ENCODE measurements around the gene DHCR7. TPM values are rescaled to one million over a fixed set of nuclear protein-coding genes. Genes with fewer than 3 reads are reported as not detected.

DHCR7 gene
- total and polyA plus RNA-seq, 2 donors (not counting 1 experiment from before 2014, with no cell fraction given): 90.8 to 148 TPM

GRCh38 chr11:71437399-71437798 lies 10.8 kb downstream of the DHCR7 start:
- Histone ChIP-seq H3K27me3 (ENCODE audit: control insufficient read depth, insufficient read depth, low read length) (no peaks in the 10 kb centered on the region), H3K36me3 (ENCODE audit: control insufficient read depth, insufficient read depth, low read length) (peaks cover 19% of the 10 kb centered on the region), H3K79me2 (ENCODE audit: control insufficient read depth, insufficient read depth, low read length) (no peaks in the 10 kb centered on the region), H3K4me2 (ENCODE audit: extremely low read depth, insufficient read depth, low read length) (no peak overlapping the region), H3K4me3 (replicated peaks in 1 of 4; ENCODE audit: control extremely low read depth in 1 of 4, insufficient read depth in 1 of 4, low read depth in 3 of 4, low read length in 4 of 4) (no peak overlapping the region), H3K9me3 (ENCODE audit: control insufficient read depth, insufficient read depth, low read depth, low read length) (no peaks in the 10 kb centered on the region), H2AFZ (ENCODE audit: low read length) (no peak overlapping the region), H4K20me1 (ENCODE audit: control insufficient read depth, extremely low read depth, insufficient read depth, low read length) (no peaks in the 10 kb centered on the region), H3K27ac (ENCODE audit: insufficient read depth, low read length) (no peak overlapping the region), H3K4me1 (ENCODE audit: control insufficient read depth, extremely low read depth, insufficient read depth, low read length) (no peaks in the 10 kb centered on the region), H3K9ac (ENCODE audit: insufficient read depth, low read length) (no peak overlapping the region)
- no peak for DNase-seq (ENCODE audit: low read depth in 2 of 2)
- no peak for TF ChIP-seq CTCF (conservative IDR thresholded peaks at IDR 0.05 in 1 of 2, IDR thresholded peaks at IDR 0.05 in 1 of 2; ENCODE audit: low read depth in 1 of 2, low read length in 2 of 2)
- TF ChIP-seq EZH2 (IDR thresholded peaks at IDR 0.05; ENCODE audit: low read length, missing control alignments): no peak

- no peak overlapping the region for H3K4me2 ChIP-seq (ENCODE audit: extremely low read depth, insufficient read depth, low read length)
- no peaks in the 10 kb centered on the region for H3K27me3 ChIP-seq (ENCODE audit: control insufficient read depth, insufficient read depth, low read length)
- TF ChIP-seq CTCF (conservative IDR thresholded peaks at IDR 0.05 in 1 of 2, IDR thresholded peaks at IDR 0.05 in 1 of 2; ENCODE audit: low read depth in 1 of 2, low read length in 2 of 2): no peak
- H3K9me3 ChIP-seq (ENCODE audit: control insufficient read depth, insufficient read depth, low read depth, low read length): no peaks in the 10 kb centered on the region
- no peaks in the 10 kb centered on the region for H4K20me1 ChIP-seq (ENCODE audit: control insufficient read depth, extremely low read depth, insufficient read depth, low read length)
- H3K36me3 ChIP-seq (ENCODE audit: control insufficient read depth, insufficient read depth, low read length): peaks cover 19% of the 10 kb centered on the region
- no peak overlapping the region for H3K27ac ChIP-seq (ENCODE audit: insufficient read depth, low read length)
- H2AFZ ChIP-seq (ENCODE audit: low read length): no peak overlapping the region
- no peak for DNase-seq (ENCODE audit: low read depth in 2 of 2)
- H3K79me2 ChIP-seq (ENCODE audit: control insufficient read depth, insufficient read depth, low read length): no peaks in the 10 kb centered on the region
- no peak overlapping the region for H3K4me3 ChIP-seq (replicated peaks in 1 of 4; ENCODE audit: control extremely low read depth in 1 of 4, insufficient read depth in 1 of 4, low read depth in 3 of 4, low read length in 4 of 4)
- no peaks in the 10 kb centered on the region for H3K4me1 ChIP-seq (ENCODE audit: control insufficient read depth, extremely low read depth, insufficient read depth, low read length)
- no peak overlapping the region for H3K9ac ChIP-seq (ENCODE audit: insufficient read depth, low read length)
These were observed 11.3 kb downstream of the DHCR7 start for GRCh38 chr11:71436861-71437260.

GRCh38 chr11:71435278-71435951 lies 12.8 kb downstream of the DHCR7 start:
- H3K27ac ChIP-seq (ENCODE audit: insufficient read depth, low read length): no peak overlapping the region
- no peak overlapping the region for H3K4me2 ChIP-seq (ENCODE audit: extremely low read depth, insufficient read depth, low read length)
- no peak overlapping the region for H3K9ac ChIP-seq (ENCODE audit: insufficient read depth, low read length)
- no peaks in the 10 kb centered on the region for H3K27me3 ChIP-seq (ENCODE audit: control insufficient read depth, insufficient read depth, low read length)
- H4K20me1 ChIP-seq (ENCODE audit: control insufficient read depth, extremely low read depth, insufficient read depth, low read length): no peaks in the 10 kb centered on the region
- no peaks in the 10 kb centered on the region for H3K79me2 ChIP-seq (ENCODE audit: control insufficient read depth, insufficient read depth, low read length)
- H3K9me3 ChIP-seq (ENCODE audit: control insufficient read depth, insufficient read depth, low read depth, low read length): no peaks in the 10 kb centered on the region
- DNase-seq (ENCODE audit: low read depth in 2 of 2): no peak
- no peak overlapping the region for H3K4me3 ChIP-seq (replicated peaks in 1 of 4; ENCODE audit: control extremely low read depth in 1 of 4, insufficient read depth in 1 of 4, low read depth in 3 of 4, low read length in 4 of 4)
- no peak for TF ChIP-seq EZH2 (IDR thresholded peaks at IDR 0.05; ENCODE audit: low read length, missing control alignments)
- no peak for TF ChIP-seq CTCF (conservative IDR thresholded peaks at IDR 0.05 in 1 of 2, IDR thresholded peaks at IDR 0.05 in 1 of 2; ENCODE audit: low read depth in 1 of 2, low read length in 2 of 2)
- no peak overlapping the region for H2AFZ ChIP-seq (ENCODE audit: low read length)
- H3K4me1 ChIP-seq (ENCODE audit: control insufficient read depth, extremely low read depth, insufficient read depth, low read length): no peaks in the 10 kb centered on the region
- peaks cover 19% of the 10 kb centered on the region for H3K36me3 ChIP-seq (ENCODE audit: control insufficient read depth, insufficient read depth, low read length)

All from fibroblast of lung (primary cell).